Measurements from ENCODE around the gene GNAQ.

DNA sequence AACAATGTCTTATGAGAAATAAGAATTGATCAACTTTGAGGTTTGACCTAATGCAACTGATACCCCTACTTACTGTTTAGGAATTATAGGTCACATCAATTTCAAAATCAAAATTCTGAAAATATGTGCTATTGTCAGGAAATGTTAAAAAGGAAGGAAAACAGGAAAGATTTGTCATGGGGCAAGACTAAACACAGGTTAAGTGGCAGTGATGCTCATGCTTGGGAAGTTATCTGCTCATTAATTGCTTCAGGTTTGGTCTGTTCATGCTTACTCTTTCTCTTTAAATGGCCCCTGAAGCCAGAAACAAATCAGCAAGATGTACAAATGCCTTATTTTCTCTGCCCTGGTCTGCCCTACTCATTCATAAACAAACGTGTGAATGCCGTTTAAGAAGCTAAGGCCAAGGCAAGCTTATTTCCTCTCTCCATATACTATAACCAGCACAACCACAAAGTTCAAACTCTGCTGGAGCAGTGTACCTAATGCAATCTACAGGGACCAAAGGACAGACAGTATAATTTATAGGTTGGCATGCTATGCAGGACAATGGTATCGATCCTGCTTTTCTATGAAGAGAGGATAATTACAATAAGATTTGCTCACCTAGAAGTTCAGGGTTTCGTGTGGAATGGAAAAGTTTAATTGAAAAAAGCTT lies 177.2 kb downstream of the GNAQ start:
- TF ChIP-seq, protein P1, sequence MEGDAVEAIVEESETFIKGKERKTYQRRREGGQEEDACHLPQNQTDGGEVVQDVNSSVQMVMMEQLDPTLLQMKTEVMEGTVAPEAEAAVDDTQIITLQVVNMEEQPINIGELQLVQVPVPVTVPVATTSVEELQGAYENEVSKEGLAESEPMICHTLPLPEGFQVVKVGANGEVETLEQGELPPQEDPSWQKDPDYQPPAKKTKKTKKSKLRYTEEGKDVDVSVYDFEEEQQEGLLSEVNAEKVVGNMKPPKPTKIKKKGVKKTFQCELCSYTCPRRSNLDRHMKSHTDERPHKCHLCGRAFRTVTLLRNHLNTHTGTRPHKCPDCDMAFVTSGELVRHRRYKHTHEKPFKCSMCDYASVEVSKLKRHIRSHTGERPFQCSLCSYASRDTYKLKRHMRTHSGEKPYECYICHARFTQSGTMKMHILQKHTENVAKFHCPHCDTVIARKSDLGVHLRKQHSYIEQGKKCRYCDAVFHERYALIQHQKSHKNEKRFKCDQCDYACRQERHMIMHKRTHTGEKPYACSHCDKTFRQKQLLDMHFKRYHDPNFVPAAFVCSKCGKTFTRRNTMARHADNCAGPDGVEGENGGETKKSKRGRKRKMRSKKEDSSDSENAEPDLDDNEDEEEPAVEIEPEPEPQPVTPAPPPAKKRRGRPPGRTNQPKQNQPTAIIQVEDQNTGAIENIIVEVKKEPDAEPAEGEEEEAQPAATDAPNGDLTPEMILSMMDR (IDR thresholded peaks at IDR 0.05), result no peak
- TF ChIP-seq POLR2A (IDR thresholded peaks at IDR 0.05), result no peak

All from lower leg skin (tissue), 3 donors.